GM19372 (cell line): ENCODE data around the gene SNX15.

Experiments used
- ATAC-seq: cut with Tn5 transposase; IDR thresholded peaks from one replicate; pipeline ENCODE4 v1.9.1; 2021; ENCODE audit warnings: mild to moderate bottlenecking, low read depth, moderate library complexity; ENCODE audit not compliant: unreplicated experiment

SNX15 gene

GRCh38 chr11:65078151-65078550, 50.9 kb downstream of the SNX15 start:
- ATAC-seq, result no peak

- no peak for ATAC-seq
Observed at GRCh38 chr11:65078786-65079342, 51.6 kb downstream of the SNX15 start.

- no peak for ATAC-seq
Observed at GRCh38 chr11:65083134-65083833, 56.0 kb downstream of the SNX15 start.

GRCh38 chr11:65083834-65084597, 56.8 kb downstream of the SNX15 start, which contains the start of the genes CDCA5 and ZFPL1:
Gene CDCA5, minus strand, starts transcription at chr11:65084040. Its CDS starts 62 bp downstream, at chr11:65083978.
Gene ZFPL1, plus strand, starts transcription at chr11:65084222. Its CDS starts 477 bp downstream, at chr11:65084699.
- peak; percentile 92 for ATAC-seq

GRCh38 chr11:65084598-65085375, 57.5 kb downstream of the SNX15 start:
- ATAC-seq, result no peak

GRCh38 chr11:65085446-65085845, 58.2 kb downstream of the SNX15 start:
- ATAC-seq, result no peak

- no peak for ATAC-seq
Observed at GRCh38 chr11:65086809-65087208, 59.6 kb downstream of the SNX15 start.

GRCh38 chr11:65087216-65087615, 60.0 kb downstream of the SNX15 start:
- no peak for ATAC-seq

GRCh38 chr11:65087827-65088226, 60.6 kb downstream of the SNX15 start:
- no peak for ATAC-seq

GRCh38 chr11:65089621-65090020, 62.4 kb downstream of the SNX15 start:
- ATAC-seq, result no peak
